A549 (cell line): Measurements from ENCODE around the gene F11. TPM values are rescaled to one million over a fixed set of nuclear protein-coding genes. Genes with fewer than 3 reads are reported as not detected.
"Not testable (repeated sequence)": the region's sequence is repeated elsewhere in the genome, so short reads cannot be mapped to it uniquely, and the experiment has no call there.

Source experiments
- ATAC-seq, 2 experiments: fragments of 200-7000 bp in 1 of 2; fragments of >200 bp in 1 of 2; cut with Nextera tagmentation in 1 of 2; cut with Tn5 transposase in 1 of 2; 3 replicates each; pipeline versions ENCODE4 v1.8.0 to v1.9.1; 2018 to 2020; ENCODE audit warnings: mild to moderate bottlenecking in 1 of 2, moderate library complexity in 1 of 2
- CTCF ChIA-PET: fragments of 300-600 bp; sonication (Branson Sonifier 250); formaldehyde crosslinking; extraction: SDS; loops from one replicate; lab custom pipeline; 2021; ENCODE audit warnings: antibody characterized with exemption, inconsistent platforms; lab: Yijun Ruan, JAX
- POLR2A ChIA-PET: fragments of 350-600 bp; formaldehyde crosslinking; extraction: SDS; loops from one replicate; lab custom pipeline; 2021; ENCODE audit warnings: antibody characterized with exemption, inconsistent platforms; lab: Yijun Ruan, JAX
- DNase-seq, 2 experiments: peaks; one replicate each; pipeline versions ENCODE4 v3.0.0 to v3.0.0-alpha.2; 2011 to 2016; ENCODE audit warnings: low read depth in 1 of 2, low spot score in 1 of 2
- FAIRE-seq: peaks from 2 replicates; lab custom pipeline; 2011; peaks lifted over from hg19 to GRCh38; lab: Jason Lieb, UNC
- H3K27ac ChIP-seq, 2 experiments: fragments of >200 bp; sonication (Bioruptor Twin); formaldehyde crosslinking; 3 replicates each; pipeline ENCODE4 v1.5.1; 2016 to 2017
- H3K4me1 ChIP-seq: fragments of >200 bp; sonication (Bioruptor Twin); formaldehyde crosslinking; 3 replicates; pipeline ENCODE4 v1.6.1; 2016
- H3K4me2 ChIP-seq: fragments of >200 bp; sonication (Bioruptor Twin); formaldehyde crosslinking; 3 replicates; pipeline ENCODE4 v1.6.1; 2016
- H3K4me3 ChIP-seq: fragments of >200 bp; sonication (Bioruptor Twin); formaldehyde crosslinking; 3 replicates; pipeline ENCODE4 v1.5.1; 2016
- H3K9me3 ChIP-seq: fragments of >200 bp; sonication (Bioruptor Twin); formaldehyde crosslinking; 3 replicates; pipeline ENCODE4 v1.6.1; 2016
- ATOH8 ChIP-seq: fragments of 250-450 bp; sonication (Bioruptor Pico); IDR thresholded peaks from 2 replicates; pipeline ENCODE4 v1.5.0; 2020; ENCODE audit warnings: low read depth, mild to moderate bottlenecking, moderate library complexity
- CBX8 ChIP-seq: fragments of 200-600 bp; sonication (generic); IDR thresholded peaks from 2 replicates; pipeline ENCODE4 v1.6.1; 2016
- CHD2 ChIP-seq: fragments of 150-350 bp; IDR thresholded peaks from 2 replicates; pipeline ENCODE4 v1.6.1; 2014; ENCODE audit warnings: low read length; ENCODE audit not compliant: partially characterized antibody
- E2F6 ChIP-seq: IDR thresholded peaks from 2 replicates; pipeline ENCODE4 v1.6.1; 2012; ENCODE audit warnings: low read depth, borderline replicate concordance
- EHF ChIP-seq: fragments of 250-450 bp; sonication (Bioruptor Pico); IDR thresholded peaks from 2 replicates; pipeline ENCODE4 v1.5.0; 2020; ENCODE audit warnings: mild to moderate bottlenecking
- FOSL2 ChIP-seq, 2 experiments: fragments of 450-650 bp in 1 of 2; fragments of >200 bp in 1 of 2; sonication (Bioruptor Twin) in 1 of 2; formaldehyde crosslinking; IDR thresholded peaks; 2 replicates each; pipeline versions ENCODE4 v1.5.0 to v1.6.1; 2016 to 2020; ENCODE audit warnings: mild to moderate bottlenecking in 1 of 2, moderate library complexity in 1 of 2
- HES2 ChIP-seq: fragments of >200 bp; sonication (Bioruptor Twin); formaldehyde crosslinking; IDR thresholded peaks from 2 replicates; pipeline ENCODE4 v1.6.1; 2016
- HOXA7 ChIP-seq: fragments of 250-450 bp; sonication (Bioruptor Pico); IDR thresholded peaks from 2 replicates; pipeline ENCODE4 v1.5.0; 2020; ENCODE audit warnings: mild to moderate bottlenecking, moderate library complexity
- JUNB ChIP-seq: fragments of >200 bp; sonication (Bioruptor Twin); formaldehyde crosslinking; IDR thresholded peaks from 2 replicates; pipeline ENCODE4 v1.6.1; 2016
- KDM1A ChIP-seq: fragments of 200-600 bp; sonication (generic); IDR thresholded peaks from 2 replicates; pipeline ENCODE4 v1.6.1; 2016; ENCODE audit warnings: low read depth, mild to moderate bottlenecking
- MAFK ChIP-seq: fragments of 450-650 bp; IDR thresholded peaks from 2 replicates; pipeline ENCODE4 v1.6.1; 2014; ENCODE audit not compliant: partially characterized antibody
- MAX ChIP-seq: IDR thresholded peaks from 2 replicates; pipeline ENCODE4 v1.6.1; 2012
- PBX3 ChIP-seq: IDR thresholded peaks from 2 replicates; pipeline ENCODE4 v1.6.1; 2012
- PHF8 ChIP-seq: fragments of 200-600 bp; sonication (generic); IDR thresholded peaks from 2 replicates; pipeline ENCODE4 v1.6.1; 2016; ENCODE audit warnings: low read depth, mild to moderate bottlenecking, antibody characterized with exemption, moderate library complexity, borderline replicate concordance
- POLR2AphosphoS2 ChIP-seq: conservative IDR thresholded peaks from 2 replicates; pipeline ENCODE4 v1.6.1; 2012; ENCODE audit warnings: low read length, improper control_type of control experiment, inconsistent platforms
- REST ChIP-seq: fragments of 200-600 bp; sonication (generic); IDR thresholded peaks from 2 replicates; pipeline ENCODE4 v1.6.1; 2016; ENCODE audit warnings: antibody characterized with exemption, mild to moderate bottlenecking, moderate library complexity
- RFX5 ChIP-seq: fragments of 450-650 bp; IDR thresholded peaks from 2 replicates; pipeline ENCODE4 v1.7.1; 2014; ENCODE audit warnings: antibody characterized with exemption, mild to moderate bottlenecking, moderate library complexity
- RNF2 ChIP-seq: fragments of 200-600 bp; sonication (generic); IDR thresholded peaks from 2 replicates; pipeline ENCODE4 v1.6.1; 2016; ENCODE audit warnings: low read depth, mild to moderate bottlenecking, antibody characterized with exemption, moderate library complexity, borderline replicate concordance
- SREBF2 ChIP-seq: fragments of 450-650 bp; IDR thresholded peaks from 2 replicates; pipeline ENCODE4 v1.6.1; 2014; ENCODE audit warnings: mild to moderate bottlenecking, moderate library complexity
- ZNF302 ChIP-seq: fragments of 250-450 bp; sonication (Bioruptor Pico); IDR thresholded peaks from 2 replicates; pipeline ENCODE4 v1.9.0; 2021; ENCODE audit warnings: inconsistent platforms, mild to moderate bottlenecking, moderate library complexity
- ZSCAN20 ChIP-seq: fragments of 250-450 bp; sonication (Bioruptor Pico); IDR thresholded peaks from 2 replicates; pipeline ENCODE4 v1.8.0; 2022; ENCODE audit warnings: mild to moderate bottlenecking, moderate library complexity
- WGBS: methylation state at CpG from one replicate; pipeline ENCODE4 v1.1.6; 2017; ENCODE audit errors: missing lambda C conversion rate; 5-methylcytosine and 5-hydroxymethylcytosine counted together
- polyA plus RNA-seq, 4 experiments: library from polyadenylated mRNA; depleted of rRNA in 3 of 4; stranded (reverse); fragments of >200 nt; fragmentation: RNase III in 1 of 4; extraction: RNeasy Plus Mini Kit Qiagen cat#74134 plus additional on column Dnase treatment in 1 of 4; gene quantifications; 2 replicates in 3 of 4; 3 replicates in 1 of 4; pipeline ENCODE4 v1.2.3, GENCODE V29; 2011 to 2017

The F11 gene
- polyA plus RNA-seq, 2 of the 4 experiments (the other 2 are of a cell fraction): not detected

GRCh38 chr4:186260504-186261448 lies 5.2 kb upstream of the F11 start:
- 55% methylated on average over 10 of the region's 12 CpGs for WGBS
- POLR2A ChIA-PET: no interaction called here

GRCh38 chr4:186264660-186265059 lies 1.3 kb upstream of the F11 start:
- ATAC-seq (no peak), FAIRE-seq (no peak), DNase-seq (no peak)
- no peaks in the 10 kb centered on the region for H3K4me1 ChIP-seq
- POLR2A ChIA-PET: no interaction called here
- CTCF ChIA-PET: no interaction called here
- H3K27ac ChIP-seq: no peak overlapping the region
- TF ChIP-seq SREBF2 (no peak), JUNB (no peak), REST (no peak), POLR2AphosphoS2 (no peak)
- WGBS: 65% methylated on average over 7 of the region's 7 CpGs
- H3K4me2 ChIP-seq: no peak overlapping the region
- no peaks in the 10 kb centered on the region for H3K9me3 ChIP-seq
- H3K4me3 ChIP-seq: no peak overlapping the region

More at GRCh38 chr4:186260504-186261448, 5.2 kb upstream of the F11 start:
- FAIRE-seq: no peak
- no peak for ATAC-seq
- Histone ChIP-seq H3K4me3 (no peak overlapping the region), H3K9me3 (no peaks in the 10 kb centered on the region), H3K27ac (no peak overlapping the region), H3K4me1 (no peaks in the 10 kb centered on the region), H3K4me2 (no peak overlapping the region)
- CTCF ChIA-PET: no interaction called here
- DNase-seq: no peak
- TF ChIP-seq ATOH8: no peak
- no peak for TF ChIP-seq CHD2
- TF ChIP-seq E2F6: no peak

- CTCF ChIA-PET, H3K4me3 ChIP-seq, H3K27ac ChIP-seq, DNase-seq, FAIRE-seq, H3K9me3 ChIP-seq, H3K4me2 ChIP-seq, H3K4me1 ChIP-seq, ATAC-seq, POLR2A ChIA-PET: not testable (repeated sequence)
- WGBS: 89% methylated on average over 11 of the region's 11 CpGs
These were observed 739 bp upstream of the F11 start for GRCh38 chr4:186265250-186265649.

- Histone ChIP-seq H3K9me3 (no peaks in the 10 kb centered on the region), H3K4me1 (no peaks in the 10 kb centered on the region), H3K4me3 (no peak overlapping the region), H3K27ac (no peak overlapping the region), H3K4me2 (no peak overlapping the region)
- 79% methylated on average over 8 of the region's 8 CpGs for WGBS
- ATAC-seq: no peak
- no peak for FAIRE-seq
- DNase-seq: no peak
- CTCF ChIA-PET: no interaction called here
- POLR2A ChIA-PET: interaction anchor here (0.6 kb wide), 1 partner anchor 74 kb away, joined by 3 read pairs; no protein-coding TSS in a partner anchor
- no peak for TF ChIP-seq KDM1A
- TF ChIP-seq RNF2: no peak
- no peak for TF ChIP-seq PHF8
- no peak for TF ChIP-seq ZNF302
- TF ChIP-seq MAX: no peak
- TF ChIP-seq PBX3: no peak
- no peak for TF ChIP-seq CBX8
- no peak for TF ChIP-seq RFX5
- TF ChIP-seq HOXA7 (CRISPR knock-in tag): no peak
- TF ChIP-seq EHF (CRISPR knock-in tag): no peak
- TF ChIP-seq HES2: no peak
- TF ChIP-seq ZSCAN20 (CRISPR knock-in tag): no peak
- TF ChIP-seq MAFK: no peak
- no peak for TF ChIP-seq JUNB
- TF ChIP-seq FOSL2 (IDR thresholded peaks at IDR 0.05): no peak
- no peak for TF ChIP-seq FOSL2 (CRISPR knock-in tag; IDR thresholded peaks at IDR 0.05)
- no peak for TF ChIP-seq POLR2AphosphoS2
These were observed 904 bp downstream of the F11 start for GRCh38 chr4:186266729-186267456.
